BE2C (cell line): ENCODE data around the gene ALDH7A1.
"Not testable (repeated sequence)": the region's sequence is repeated elsewhere in the genome, so short reads cannot be mapped to it uniquely, and the experiment has no call there.

ENCODE experiments used
- DNase-seq: peaks from one replicate; pipeline ENCODE4 v3.0.0-alpha.2; 2020
- H3K27me3 ChIP-seq: fragments of 250-450 bp; sonication (Bioruptor Pico); 2 replicates; pipeline ENCODE4 v1.5.1; 2020; ENCODE audit warnings: mild to moderate bottlenecking
- H3K36me3 ChIP-seq: fragments of 250-450 bp; sonication (Bioruptor Pico); 2 replicates; pipeline ENCODE4 v1.5.1; 2020; ENCODE audit warnings: mild to moderate bottlenecking
- H3K4me1 ChIP-seq: fragments of 250-450 bp; sonication (Bioruptor Pico); 2 replicates; pipeline ENCODE4 v1.5.1; 2020
- H3K4me3 ChIP-seq: 2 replicates; pipeline ENCODE4 v1.5.1; 2011; ENCODE audit warnings: low read depth, low read length
- H3K9me3 ChIP-seq: fragments of 250-450 bp; sonication (Bioruptor Pico); 2 replicates; pipeline ENCODE4 v1.5.1; 2020
- TF ChIP-seq, protein P1 (sequence below): IDR thresholded peaks from 2 replicates; pipeline ENCODE4 v1.5.1; 2012; ENCODE audit warnings: mild to moderate bottlenecking, low read depth, low read length

Gene ALDH7A1

DNA sequence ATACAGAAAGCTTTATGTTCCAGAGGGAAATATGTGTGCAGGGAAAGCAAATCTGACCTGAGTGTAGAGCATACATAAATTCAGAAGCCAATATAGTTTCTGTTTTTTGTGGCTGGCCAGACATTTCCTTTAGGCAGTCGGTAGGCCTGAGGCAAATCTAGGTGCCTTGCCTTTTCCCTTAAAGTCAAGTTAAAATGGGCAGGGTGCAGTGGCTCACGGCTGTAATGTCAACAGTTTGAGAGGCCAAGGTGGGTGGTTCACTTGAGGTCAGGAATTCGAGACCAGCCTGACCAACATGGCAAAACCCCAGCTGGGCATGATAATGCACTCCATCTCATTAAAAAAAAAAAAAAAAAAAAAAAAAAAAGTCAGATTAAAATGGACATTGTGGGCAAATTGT lies 36.9 kb upstream of the ALDH7A1 start:
- no peak overlapping the region for H3K4me3 ChIP-seq
- TF ChIP-seq, protein P1, sequence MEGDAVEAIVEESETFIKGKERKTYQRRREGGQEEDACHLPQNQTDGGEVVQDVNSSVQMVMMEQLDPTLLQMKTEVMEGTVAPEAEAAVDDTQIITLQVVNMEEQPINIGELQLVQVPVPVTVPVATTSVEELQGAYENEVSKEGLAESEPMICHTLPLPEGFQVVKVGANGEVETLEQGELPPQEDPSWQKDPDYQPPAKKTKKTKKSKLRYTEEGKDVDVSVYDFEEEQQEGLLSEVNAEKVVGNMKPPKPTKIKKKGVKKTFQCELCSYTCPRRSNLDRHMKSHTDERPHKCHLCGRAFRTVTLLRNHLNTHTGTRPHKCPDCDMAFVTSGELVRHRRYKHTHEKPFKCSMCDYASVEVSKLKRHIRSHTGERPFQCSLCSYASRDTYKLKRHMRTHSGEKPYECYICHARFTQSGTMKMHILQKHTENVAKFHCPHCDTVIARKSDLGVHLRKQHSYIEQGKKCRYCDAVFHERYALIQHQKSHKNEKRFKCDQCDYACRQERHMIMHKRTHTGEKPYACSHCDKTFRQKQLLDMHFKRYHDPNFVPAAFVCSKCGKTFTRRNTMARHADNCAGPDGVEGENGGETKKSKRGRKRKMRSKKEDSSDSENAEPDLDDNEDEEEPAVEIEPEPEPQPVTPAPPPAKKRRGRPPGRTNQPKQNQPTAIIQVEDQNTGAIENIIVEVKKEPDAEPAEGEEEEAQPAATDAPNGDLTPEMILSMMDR: no peak
- no peaks in the 10 kb centered on the region for H3K27me3 ChIP-seq
- H3K4me1 ChIP-seq: no peaks in the 10 kb centered on the region
- H3K9me3 ChIP-seq: no peaks in the 10 kb centered on the region
- H3K36me3 ChIP-seq: no peaks in the 10 kb centered on the region; the same call in none of the 2 replicates
- DNase-seq: no peak

DNA sequence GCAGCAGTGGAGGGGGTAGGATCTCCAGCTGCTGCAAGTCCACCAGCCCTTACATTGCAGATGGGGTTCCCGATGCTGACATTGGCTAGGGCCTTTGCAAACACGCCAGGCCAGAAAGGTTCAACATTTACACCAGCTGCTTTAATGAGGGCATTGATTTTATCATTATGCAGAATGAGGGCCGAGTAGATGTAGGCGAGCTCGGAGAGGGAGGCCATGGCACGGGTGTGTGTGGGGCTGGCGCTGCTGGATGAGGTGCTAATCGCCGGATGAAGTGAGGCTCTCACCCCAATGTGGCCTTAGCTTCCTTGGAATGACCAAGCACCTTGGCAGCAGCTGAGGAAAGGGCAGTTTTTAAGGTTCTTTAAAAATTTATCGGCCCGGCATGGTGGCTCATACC lies 33.1 kb upstream of the ALDH7A1 start:
- Histone ChIP-seq H3K9me3 (no peaks in the 10 kb centered on the region), H3K36me3 (peaks cover 21% of the 10 kb centered on the region), H3K4me1 (no peaks in the 10 kb centered on the region), H3K4me3 (no peak overlapping the region), H3K27me3 (no peaks in the 10 kb centered on the region)
- TF ChIP-seq, protein P1: no peak
- DNase-seq: no peak

DNA sequence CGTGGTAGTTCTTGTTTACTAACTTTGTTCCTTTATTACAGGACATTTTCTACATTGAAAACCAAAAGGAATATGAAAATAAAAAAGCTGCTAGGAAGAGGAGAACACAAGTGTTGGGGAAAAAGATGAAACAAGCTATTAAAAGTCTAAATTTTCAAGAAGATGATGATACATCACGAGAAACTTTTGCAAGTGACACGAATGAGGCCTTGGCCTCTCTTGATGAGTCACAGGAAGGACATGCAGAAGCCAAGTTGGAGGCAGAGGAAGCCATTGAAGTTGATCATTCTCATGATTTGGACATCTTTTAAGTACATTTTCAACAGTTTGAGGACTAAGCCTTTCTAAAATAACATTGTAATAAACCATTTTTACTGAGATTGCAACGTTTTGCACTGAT lies 29.5 kb upstream of the ALDH7A1 start:
- Histone ChIP-seq H3K9me3 (no peaks in the 10 kb centered on the region), H3K4me1 (no peaks in the 10 kb centered on the region), H3K36me3 (peaks cover 28% of the 10 kb centered on the region), H3K4me3 (no peak overlapping the region), H3K27me3 (no peaks in the 10 kb centered on the region)
- no peak for DNase-seq
- TF ChIP-seq, protein P1: no peak

- Histone ChIP-seq H3K4me3 (no peak overlapping the region), H3K4me1 (no peaks in the 10 kb centered on the region), H3K27me3 (no peaks in the 10 kb centered on the region), H3K36me3 (peaks cover 40% of the 10 kb centered on the region), H3K9me3 (no peaks in the 10 kb centered on the region)
- TF ChIP-seq, protein P1: no peak
- DNase-seq: no peak
These were observed 24.8 kb upstream of the ALDH7A1 start for GRCh38 chr5:126619781-126620180.

- DNase-seq, H3K9me3 ChIP-seq, H3K27me3 ChIP-seq, H3K4me3 ChIP-seq, H3K4me1 ChIP-seq: not testable (repeated sequence)
- H3K36me3 ChIP-seq: peaks cover 39% of the 10 kb centered on the region
These were observed 22.6 kb upstream of the ALDH7A1 start for GRCh38 chr5:126617603-126618002.

- DNase-seq: no peak
- Histone ChIP-seq H3K9me3 (no peaks in the 10 kb centered on the region), H3K36me3 (peaks cover 55% of the 10 kb centered on the region), H3K4me1 (no peaks in the 10 kb centered on the region), H3K27me3 (no peaks in the 10 kb centered on the region), H3K4me3 (no peak overlapping the region)
- TF ChIP-seq, protein P1: no peak
These were observed 20.3 kb upstream of the ALDH7A1 start for GRCh38 chr5:126615286-126615685.
